MM.1S (cell line): ENCODE results near the gene VPS9D1.

ENCODE experiments used
- DNase-seq: peaks from one replicate; pipeline ENCODE4 v3.0.0-alpha.2; 2015
- H2AFZ ChIP-seq: fragments of 300-600 bp; sonication (generic); 2 replicates; pipeline ENCODE4 v1.6.0; 2016; ENCODE audit warnings: antibody characterized with exemption, low read length
- H3F3A ChIP-seq: fragments of 300-600 bp; sonication (generic); 2 replicates; pipeline ENCODE4 v1.6.1; 2016; ENCODE audit warnings: mild to moderate bottlenecking, antibody characterized with exemption, low read length, moderate library complexity, mixed read lengths; ENCODE audit not compliant: insufficient read depth
- H3K27ac ChIP-seq: fragments of 300-600 bp; sonication (generic); 2 replicates; pipeline ENCODE4 v1.5.1; 2016; ENCODE audit warnings: mild to moderate bottlenecking, low read length
- H3K27me3 ChIP-seq: fragments of 300-600 bp; sonication (generic); replicated peaks from 2 replicates; pipeline ENCODE4 v1.6.0; 2016; ENCODE audit warnings: low read length; ENCODE audit not compliant: insufficient read depth
- H3K36me3 ChIP-seq: fragments of 300-600 bp; sonication (generic); replicated peaks from 2 replicates; pipeline ENCODE4 v1.6.1; 2016; ENCODE audit warnings: mild to moderate bottlenecking, low read length, mixed read lengths; ENCODE audit not compliant: insufficient read depth
- H3K4me1 ChIP-seq: fragments of 300-600 bp; sonication (generic); 2 replicates; pipeline ENCODE4 v1.6.1; 2016; ENCODE audit warnings: low read length, mixed read lengths
- H3K4me2 ChIP-seq: fragments of 300-600 bp; sonication (generic); 2 replicates; pipeline ENCODE4 v1.6.0; 2016; ENCODE audit warnings: low read depth, low read length
- H3K4me3 ChIP-seq: fragments of 300-600 bp; sonication (generic); 2 replicates; pipeline ENCODE4 v1.5.1; 2016; ENCODE audit warnings: low read length, mixed read lengths
- H3K79me2 ChIP-seq: fragments of 300-600 bp; sonication (generic); 2 replicates; pipeline ENCODE4 v1.6.1; 2016; ENCODE audit warnings: mixed run types, low read length, mixed read lengths
- H3K9ac ChIP-seq: fragments of 300-600 bp; sonication (generic); 2 replicates; pipeline ENCODE4 v1.6.1; 2016; ENCODE audit warnings: low read length, mixed read lengths
- H3K9me2 ChIP-seq: fragments of 300-600 bp; sonication (generic); replicated peaks from 2 replicates; pipeline ENCODE4 v1.6.1; 2016; ENCODE audit warnings: mild to moderate bottlenecking, low read length, mixed read lengths; ENCODE audit not compliant: insufficient read depth
- H3K9me3 ChIP-seq: fragments of 300-600 bp; sonication (generic); replicated peaks from 2 replicates; pipeline ENCODE4 v1.6.1; 2016; ENCODE audit warnings: mild to moderate bottlenecking, low read length, mixed read lengths; ENCODE audit not compliant: insufficient read depth
- H4K20me1 ChIP-seq: fragments of 300-600 bp; sonication (generic); 2 replicates; pipeline ENCODE4 v1.6.1; 2016; ENCODE audit warnings: mild to moderate bottlenecking, low read length, moderate library complexity, mixed read lengths; ENCODE audit not compliant: insufficient read depth
- CTCF ChIP-seq: fragments of 300-600 bp; sonication (generic); IDR thresholded peaks from 2 replicates; pipeline ENCODE4 v1.5.1; 2016; ENCODE audit warnings: antibody characterized with exemption, low read length, mixed read lengths
- EZH2 ChIP-seq: fragments of 300-600 bp; sonication (generic); optimal IDR thresholded peaks from 2 replicates; pipeline ENCODE3; 2017; ENCODE audit warnings: low read depth, mild to moderate bottlenecking, antibody characterized with exemption, low read length, mixed read lengths
- EZH2phosphoT487 ChIP-seq: fragments of 300-600 bp; sonication (generic); IDR thresholded peaks from 2 replicates; pipeline ENCODE4 v1.6.1; 2018; ENCODE audit warnings: antibody characterized with exemption, low read length

The VPS9D1 gene

GRCh38 chr16:89693289-89693731 lies 27.4 kb downstream of the VPS9D1 start:
- no peaks in the 10 kb centered on the region for H3K36me3 ChIP-seq
- H3K9ac ChIP-seq, result no peak overlapping the region

GRCh38 chr16:89691986-89692569 lies 28.6 kb downstream of the VPS9D1 start:
- no peak overlapping the region for H3K4me2 ChIP-seq
- H2AFZ ChIP-seq, result no peak overlapping the region
- no peak for TF ChIP-seq EZH2
- TF ChIP-seq CTCF, result no peak
- no peak for TF ChIP-seq EZH2phosphoT487
- no peaks in the 10 kb centered on the region for H4K20me1 ChIP-seq
- H3F3A ChIP-seq, result no peaks in the 10 kb centered on the region
- peaks cover 4% of the 10 kb centered on the region for H3K79me2 ChIP-seq
- no peaks in the 10 kb centered on the region for H3K36me3 ChIP-seq
- H3K4me1 ChIP-seq, result no peaks in the 10 kb centered on the region
- DNase-seq, result no peak
- no peak overlapping the region for H3K9ac ChIP-seq
- H3K27ac ChIP-seq, result no peak overlapping the region
- no peaks in the 10 kb centered on the region for H3K9me2 ChIP-seq
- H3K4me3 ChIP-seq, result no peak overlapping the region
- H3K9me3 ChIP-seq, result no peaks in the 10 kb centered on the region
- no peaks in the 10 kb centered on the region for H3K27me3 ChIP-seq

More at GRCh38 chr16:89693289-89693731, 27.4 kb downstream of the VPS9D1 start:
- Histone ChIP-seq H3K27me3 (no peaks in the 10 kb centered on the region), H4K20me1 (no peaks in the 10 kb centered on the region), H3F3A (no peaks in the 10 kb centered on the region), H3K4me2 (no peak overlapping the region), H3K4me1 (no peaks in the 10 kb centered on the region), H3K4me3 (no peak overlapping the region), H3K9me3 (no peaks in the 10 kb centered on the region), H3K9me2 (no peaks in the 10 kb centered on the region), H3K79me2 (peaks cover 2% of the 10 kb centered on the region), H3K27ac (no peak overlapping the region), H2AFZ (no peak overlapping the region)
- TF ChIP-seq CTCF (no peak), EZH2 (no peak), EZH2phosphoT487 (no peak)
- DNase-seq, result no peak

GRCh38 chr16:89691231-89691985 lies 29.3 kb downstream of the VPS9D1 start:
- no peaks in the 10 kb centered on the region for H3K36me3 ChIP-seq
- no peak overlapping the region for H3K27ac ChIP-seq
- no peak overlapping the region for H3K4me2 ChIP-seq
- no peak overlapping the region for H2AFZ ChIP-seq
- no peaks in the 10 kb centered on the region for H3F3A ChIP-seq
- H3K4me3 ChIP-seq, result no peak overlapping the region
- no peaks in the 10 kb centered on the region for H3K9me3 ChIP-seq
- no peaks in the 10 kb centered on the region for H3K27me3 ChIP-seq
- TF ChIP-seq CTCF (no peak), EZH2phosphoT487 (no peak), EZH2 (no peak)
- no peaks in the 10 kb centered on the region for H4K20me1 ChIP-seq
- no peaks in the 10 kb centered on the region for H3K9me2 ChIP-seq
- H3K9ac ChIP-seq, result no peak overlapping the region
- no peaks in the 10 kb centered on the region for H3K4me1 ChIP-seq
- peaks cover 4% of the 10 kb centered on the region for H3K79me2 ChIP-seq
- DNase-seq, result no peak
